Non-pigmented ciliary epithelial cell (primary cell): ENCODE results near the gene TSPAN7.

ENCODE experiments used
- DNase-seq: peaks from one replicate; pipeline ENCODE4 v3.0.0-alpha.2; 2010; ENCODE audit warnings: low read depth

TSPAN7 gene

DNA sequence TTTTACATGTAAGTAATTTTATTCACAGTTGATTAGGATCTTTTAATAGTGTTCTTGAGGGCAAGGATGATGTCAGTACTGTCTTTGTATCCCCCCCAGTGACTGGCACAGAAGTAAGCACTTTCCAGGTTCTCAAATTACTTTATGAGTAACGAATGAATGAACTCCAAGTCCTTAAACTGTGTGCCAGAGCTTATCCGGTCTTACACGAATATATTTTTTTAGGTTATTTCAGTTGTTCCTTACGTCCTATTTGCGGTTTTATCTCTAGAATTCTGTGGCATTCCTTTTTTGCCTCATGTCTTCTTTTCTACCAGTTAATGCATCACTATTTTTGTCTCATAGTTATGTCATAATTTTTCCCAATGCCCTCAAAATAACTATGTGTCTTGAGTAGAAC is 133.1 kb downstream of the TSPAN7 start:
- DNase-seq = no peak

DNA sequence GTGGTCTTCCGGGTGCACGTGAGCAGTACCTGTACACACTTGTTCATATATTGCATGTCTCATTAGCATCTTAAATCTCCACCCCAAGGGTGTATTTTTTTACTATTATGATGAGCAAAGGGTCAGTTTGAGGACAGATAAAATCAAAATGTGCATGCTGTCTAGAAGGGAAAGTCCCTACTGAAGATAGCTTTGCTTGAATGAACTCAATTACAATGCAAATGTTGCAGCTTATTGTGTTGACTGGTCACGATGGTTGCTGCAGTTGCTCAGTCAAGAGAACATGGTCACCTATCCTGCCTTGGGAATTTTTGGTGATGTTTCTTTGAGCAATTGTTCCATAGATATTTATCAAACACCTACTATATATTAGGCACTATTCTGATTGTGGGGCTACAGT is 136.1 kb downstream of the TSPAN7 start:
- DNase-seq = no peak

- DNase-seq = no peak
These were observed 137.8 kb downstream of the TSPAN7 start for GRCh38 chrX:38699121-38699520.

DNA sequence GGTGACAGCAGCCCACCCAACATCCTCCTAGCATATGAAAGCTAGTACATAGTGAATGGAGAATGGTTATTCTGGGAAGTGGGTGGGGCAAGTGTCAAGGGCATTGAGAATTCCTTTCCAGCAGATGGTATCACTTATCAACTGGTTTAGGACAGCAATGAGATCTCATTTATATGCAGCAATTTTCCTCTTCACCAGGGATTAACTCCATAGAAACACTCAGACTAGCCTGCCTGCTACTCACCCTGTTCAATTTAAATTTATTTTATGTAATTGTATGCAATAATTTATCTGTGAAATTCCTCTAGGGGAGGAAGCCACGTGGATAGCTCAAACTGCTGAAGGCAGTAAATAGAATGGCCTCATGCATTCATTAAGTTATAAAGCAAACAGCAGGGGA is 138.4 kb downstream of the TSPAN7 start:
- no peak for DNase-seq

DNA sequence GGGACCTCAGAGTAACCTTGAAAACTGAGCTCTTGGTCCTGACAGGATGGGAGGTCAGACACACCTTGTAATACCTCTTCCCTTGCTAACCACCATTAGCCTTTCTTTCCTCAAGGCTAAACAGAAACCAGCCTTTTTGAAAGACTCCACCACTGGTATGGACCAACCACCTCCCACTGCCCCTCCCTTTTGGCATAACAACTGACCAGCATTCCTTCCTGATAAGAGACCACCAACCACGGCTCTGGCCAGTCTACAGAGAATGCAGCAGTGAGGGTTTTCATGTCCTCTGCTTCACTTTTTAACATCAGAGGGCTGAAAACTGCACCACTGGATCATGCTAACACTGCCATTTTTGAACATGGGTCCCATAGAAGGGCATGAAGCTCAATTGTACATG is 139.7 kb downstream of the TSPAN7 start:
- DNase-seq = no peak

- DNase-seq = no peak
These were observed 143.0 kb downstream of the TSPAN7 start for GRCh38 chrX:38704146-38704882.

GRCh38 chrX:38717871-38718270 is 156.5 kb downstream of the TSPAN7 start:
- peak; percentile 1 for DNase-seq

GRCh38 chrX:38718311-38718710 is 157.0 kb downstream of the TSPAN7 start:
- no peak for DNase-seq

- no peak for DNase-seq
These were observed 165.3 kb downstream of the TSPAN7 start for GRCh38 chrX:38726612-38727011.

DNA sequence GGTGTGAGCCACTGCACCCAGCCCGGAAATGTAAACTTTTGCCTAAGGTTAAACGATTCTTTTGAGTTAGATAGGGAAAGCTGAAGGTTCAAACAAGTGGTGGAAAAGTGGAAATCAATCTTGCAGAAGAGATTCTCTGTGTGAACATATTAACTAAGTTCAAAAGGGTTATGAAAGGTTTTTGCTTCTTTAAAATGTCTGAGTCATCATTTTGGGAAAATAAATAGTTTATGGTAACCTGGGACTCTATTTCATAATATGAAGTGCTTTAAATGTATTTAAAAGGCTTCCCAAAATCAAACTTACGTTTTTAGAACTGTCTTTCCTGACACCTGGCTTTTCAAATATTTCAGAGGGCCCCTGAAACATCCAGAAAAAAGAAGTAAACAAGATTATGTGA is 166.3 kb downstream of the TSPAN7 start:
- no peak for DNase-seq

DNA sequence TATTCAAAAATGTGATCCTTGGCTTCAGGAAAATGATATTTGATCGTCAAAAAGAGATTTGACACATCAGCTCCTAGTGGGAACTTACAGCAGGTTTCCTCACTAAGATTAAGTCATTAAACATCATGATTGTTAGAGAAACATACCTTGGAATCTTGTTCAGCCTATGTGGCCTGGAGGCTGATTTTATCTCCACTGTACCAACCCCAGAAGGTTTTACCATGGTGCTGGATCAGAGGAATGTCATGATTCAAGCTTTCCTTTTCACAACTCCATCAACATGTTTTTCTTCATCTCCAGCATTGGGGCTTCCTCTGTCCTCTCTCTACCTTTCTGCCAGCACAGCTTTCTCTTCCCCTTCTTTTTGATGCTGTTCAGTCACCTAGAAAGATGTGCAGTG is 171.5 kb downstream of the TSPAN7 start:
- DNase-seq = no peak
